Fibroblast of pulmonary artery (primary cell): ENCODE measurements around the gene ZNF423.

Source experiments
- DNase-seq: peaks from one replicate; pipeline ENCODE4 v3.0.0-alpha.2; 2010; ENCODE audit warnings: low read depth
- H3K4me3 ChIP-seq: replicated peaks from 2 replicates; pipeline ENCODE4 v1.5.1; 2011; ENCODE audit warnings: low read depth, mild to moderate bottlenecking, control low read depth, low read length, moderate library complexity
- TF ChIP-seq, protein P1 (sequence below): IDR thresholded peaks from 2 replicates; pipeline ENCODE4 v1.5.1; 2011; ENCODE audit warnings: mild to moderate bottlenecking, control low read depth, low read length, inconsistent platforms; ENCODE audit errors: missing control alignments

Gene ZNF423

DNA sequence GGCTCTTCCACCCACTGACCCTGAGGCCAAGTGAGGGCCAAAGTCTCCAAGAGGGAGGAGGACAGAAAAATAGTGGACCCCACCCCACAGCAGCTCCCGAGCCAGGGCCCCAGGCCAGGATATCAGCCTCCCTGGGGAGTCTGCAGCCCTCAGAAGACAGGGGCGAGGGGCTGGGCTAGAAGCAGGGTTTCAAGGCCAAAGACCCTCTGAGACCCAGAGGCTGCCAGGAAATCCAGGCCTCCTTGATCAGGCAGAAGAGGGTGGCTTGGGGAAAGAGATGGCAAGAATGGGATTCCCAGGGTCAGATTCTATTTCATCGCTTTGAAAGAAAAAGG lies 156.1 kb downstream of the ZNF423 start:
- DNase-seq: no peak
- H3K4me3 ChIP-seq: no peak overlapping the region
- TF ChIP-seq, protein P1, sequence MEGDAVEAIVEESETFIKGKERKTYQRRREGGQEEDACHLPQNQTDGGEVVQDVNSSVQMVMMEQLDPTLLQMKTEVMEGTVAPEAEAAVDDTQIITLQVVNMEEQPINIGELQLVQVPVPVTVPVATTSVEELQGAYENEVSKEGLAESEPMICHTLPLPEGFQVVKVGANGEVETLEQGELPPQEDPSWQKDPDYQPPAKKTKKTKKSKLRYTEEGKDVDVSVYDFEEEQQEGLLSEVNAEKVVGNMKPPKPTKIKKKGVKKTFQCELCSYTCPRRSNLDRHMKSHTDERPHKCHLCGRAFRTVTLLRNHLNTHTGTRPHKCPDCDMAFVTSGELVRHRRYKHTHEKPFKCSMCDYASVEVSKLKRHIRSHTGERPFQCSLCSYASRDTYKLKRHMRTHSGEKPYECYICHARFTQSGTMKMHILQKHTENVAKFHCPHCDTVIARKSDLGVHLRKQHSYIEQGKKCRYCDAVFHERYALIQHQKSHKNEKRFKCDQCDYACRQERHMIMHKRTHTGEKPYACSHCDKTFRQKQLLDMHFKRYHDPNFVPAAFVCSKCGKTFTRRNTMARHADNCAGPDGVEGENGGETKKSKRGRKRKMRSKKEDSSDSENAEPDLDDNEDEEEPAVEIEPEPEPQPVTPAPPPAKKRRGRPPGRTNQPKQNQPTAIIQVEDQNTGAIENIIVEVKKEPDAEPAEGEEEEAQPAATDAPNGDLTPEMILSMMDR: no peak

DNA sequence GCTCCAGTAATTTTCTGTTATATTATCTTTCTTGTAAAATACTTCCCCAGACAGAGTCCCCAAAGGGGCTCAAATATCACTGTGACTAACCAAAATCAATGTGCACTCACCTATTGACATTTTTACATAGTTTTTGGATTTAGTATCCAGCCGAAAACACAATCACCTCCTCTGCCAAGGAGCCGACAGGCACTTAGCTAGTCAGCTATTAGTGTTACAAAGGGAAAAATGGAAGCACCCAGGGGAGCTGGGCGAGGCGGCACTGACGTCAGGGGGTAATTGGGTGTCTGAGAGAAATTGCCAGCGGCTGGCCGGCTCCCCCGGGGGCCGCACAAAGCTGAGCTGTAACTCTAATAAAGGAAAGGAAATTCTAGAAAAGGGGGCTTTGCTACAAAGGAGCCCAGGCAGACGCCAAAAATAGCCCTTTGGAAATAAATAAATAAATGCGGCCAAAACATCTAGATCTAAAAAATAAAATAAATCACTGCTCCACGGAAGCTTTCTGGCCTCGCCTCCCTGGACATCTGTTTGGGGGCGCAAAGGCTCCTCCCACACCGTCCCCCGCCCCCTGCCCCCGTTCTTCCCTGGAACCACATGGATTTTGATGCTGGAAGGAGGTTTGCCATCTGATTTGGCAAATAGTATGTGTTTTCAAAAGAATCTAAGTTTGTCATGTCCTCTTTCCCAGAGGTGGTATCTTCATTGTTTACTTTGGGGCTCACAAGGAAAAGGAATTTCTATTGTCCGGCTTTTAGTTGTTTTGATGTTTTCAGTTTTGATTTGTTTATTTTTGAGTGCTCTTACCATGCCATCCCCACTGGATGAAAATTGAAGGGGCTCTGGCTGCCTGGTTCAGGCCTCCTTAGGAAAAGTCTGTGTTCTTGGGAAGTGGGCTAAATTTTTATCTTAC lies 156.7 kb downstream of the ZNF423 start:
- TF ChIP-seq, protein P1: no peak
- peak; percentile 62 for DNase-seq
- H3K4me3 ChIP-seq: no peak overlapping the region

DNA sequence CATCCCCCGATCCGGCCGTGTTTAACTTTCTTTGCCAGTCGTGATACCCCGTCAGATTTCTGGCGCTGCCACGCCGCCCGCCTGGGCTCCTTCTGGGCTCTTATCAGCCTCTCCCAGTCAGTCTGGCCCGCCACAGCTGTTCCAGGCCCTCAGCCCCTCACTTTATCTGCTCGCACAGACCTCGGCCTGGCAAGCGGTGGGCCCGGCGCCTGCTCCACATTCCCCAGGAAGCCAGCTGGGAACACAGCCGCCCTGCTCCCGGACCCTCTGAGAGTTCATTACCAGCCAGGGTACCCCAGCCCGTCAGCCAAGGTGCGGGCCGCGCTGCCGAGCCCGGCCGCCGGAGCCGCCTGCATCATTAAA lies 157.5 kb downstream of the ZNF423 start:
- TF ChIP-seq, protein P1: no peak
- no peak overlapping the region for H3K4me3 ChIP-seq
- peak; percentile 11 for DNase-seq

DNA sequence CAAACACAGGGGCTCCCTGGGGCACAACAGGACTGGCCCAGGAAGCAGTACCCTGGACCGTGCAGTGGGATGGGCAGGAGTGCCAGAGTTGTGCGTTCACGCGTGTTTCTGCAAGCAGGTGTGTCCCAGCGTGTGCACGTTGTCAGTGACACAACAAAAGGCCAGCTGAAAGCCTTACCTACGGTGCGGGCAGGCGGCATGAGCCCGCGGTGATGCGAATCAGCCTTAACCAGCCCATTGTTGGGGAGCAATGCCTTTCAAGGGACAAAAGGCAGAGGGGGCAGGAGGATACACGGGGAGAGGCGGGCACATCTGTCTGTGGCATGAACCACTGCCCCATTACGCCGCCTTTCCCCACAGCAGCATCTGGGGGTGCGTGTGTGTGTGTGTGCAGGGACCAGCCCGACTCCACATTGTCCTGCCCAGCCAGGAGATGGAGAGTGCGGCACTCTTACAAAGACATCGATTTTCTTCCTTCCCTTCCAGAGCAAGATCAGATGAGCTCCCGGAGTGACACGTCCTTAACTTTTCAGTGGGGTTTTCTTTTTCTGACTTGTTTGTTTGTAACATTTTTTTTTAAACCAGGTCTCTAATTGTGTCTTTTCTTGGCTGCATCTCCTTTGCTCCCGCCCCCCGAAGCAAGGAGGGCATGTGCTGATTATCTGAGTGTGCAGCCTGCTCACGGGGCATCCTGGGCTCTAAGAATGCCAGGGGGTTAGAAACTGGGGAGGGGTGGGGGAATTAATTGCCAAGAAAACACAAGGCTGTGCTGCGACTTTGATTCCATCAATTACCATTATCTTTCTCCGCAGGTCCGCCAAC lies 158.1 kb downstream of the ZNF423 start:
- TF ChIP-seq, protein P1: no peak
- no peak for DNase-seq

DNA sequence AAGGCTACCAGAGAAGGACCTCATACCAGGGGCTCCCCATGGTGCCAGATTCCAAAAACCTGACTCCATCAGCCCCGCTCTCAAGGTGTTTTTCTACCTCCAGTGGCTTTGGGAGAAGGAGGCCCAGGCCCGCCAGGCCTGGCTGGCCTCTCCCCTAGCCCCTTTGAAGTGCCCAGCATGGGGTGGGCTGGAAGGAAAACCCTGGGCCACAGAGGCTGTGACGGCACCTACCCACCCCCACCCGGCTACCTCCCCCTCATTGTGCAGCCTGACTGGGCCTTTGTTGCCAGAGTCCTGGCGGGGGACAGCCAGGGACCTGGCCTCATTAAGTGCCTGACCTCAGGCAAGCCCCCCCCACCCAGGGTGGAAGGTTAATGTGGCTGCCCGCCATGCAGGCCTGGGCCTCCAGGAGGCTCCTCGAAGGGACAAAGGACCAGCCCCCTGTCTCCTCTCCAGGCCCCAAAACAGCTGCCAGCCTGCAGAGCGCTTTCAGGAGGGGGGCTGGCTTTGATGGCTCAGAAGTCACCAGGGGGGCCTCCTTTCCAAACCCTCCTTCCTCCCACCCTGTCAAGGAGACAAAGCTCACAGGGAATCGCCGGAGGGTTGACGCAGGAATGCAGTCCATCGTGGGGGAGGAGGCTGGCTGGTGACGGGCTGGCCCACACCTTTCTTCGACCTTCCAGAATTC lies 159.4 kb downstream of the ZNF423 start:
- TF ChIP-seq, protein P1: no peak
- H3K4me3 ChIP-seq: no peak overlapping the region
- no peak for DNase-seq

More for the DNA sequence above, 158.1 kb downstream of the ZNF423 start:
- no peak overlapping the region for H3K4me3 ChIP-seq

DNA sequence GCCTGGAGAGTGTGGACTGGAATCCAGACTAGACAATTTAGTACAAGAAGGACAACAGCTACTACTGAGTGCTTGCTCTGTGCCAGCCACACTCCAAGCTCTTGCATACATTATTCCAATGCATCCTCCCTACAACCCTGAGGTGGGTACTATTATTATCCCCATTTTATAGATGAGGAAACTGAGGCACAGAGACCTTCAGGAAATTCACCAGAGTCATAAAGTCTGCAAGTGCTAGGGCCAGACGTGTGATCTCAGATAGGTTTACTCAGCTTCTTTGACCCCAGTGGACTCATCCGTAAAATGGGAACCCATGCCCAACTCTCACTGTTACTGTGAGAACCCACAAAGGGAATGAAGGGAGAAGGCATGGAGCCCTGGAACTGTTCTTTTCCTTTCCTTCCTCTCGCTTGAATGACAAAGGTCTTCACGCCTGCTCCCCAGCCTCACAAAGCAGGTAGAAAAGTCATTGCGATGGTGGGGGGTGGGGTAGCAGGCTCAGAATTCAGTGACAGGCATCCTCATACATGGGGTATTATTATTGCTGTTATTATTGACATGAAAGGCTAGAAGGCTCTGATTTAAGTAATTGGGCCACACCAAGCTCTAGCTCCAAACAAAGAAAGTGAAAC lies 160.0 kb downstream of the ZNF423 start:
- TF ChIP-seq, protein P1: no peak
- DNase-seq: no peak

More for the DNA sequence above, 160.0 kb downstream of the ZNF423 start:
- H3K4me3 ChIP-seq: no peak overlapping the region
